Upper lobe of right lung (tissue), 1 donor: Measurements from ENCODE around the gene ETNK2. TPM values are rescaled to one million over a fixed set of nuclear protein-coding genes. Genes with fewer than 3 reads are reported as not detected.

ENCODE experiments used
- ATAC-seq: fragments of 200-7000 bp; cut with Tn5 transposase; one replicate; pipeline ENCODE4 v1.9.1; 2020; ENCODE audit warnings: mild to moderate bottlenecking, moderate library complexity
- DNase-seq: peaks from one replicate; pipeline ENCODE4 v3.0.0-alpha.2; 2020
- H3K27ac ChIP-seq: fragments of 200-600 bp; one replicate; pipeline ENCODE4 v1.8.0; 2022
- H3K27me3 ChIP-seq: fragments of 200-600 bp; one replicate; pipeline ENCODE4 v1.8.0; 2022; ENCODE audit warnings: mild to moderate bottlenecking
- H3K36me3 ChIP-seq: fragments of 200-600 bp; one replicate; pipeline ENCODE4 v1.8.0; 2022
- H3K4me1 ChIP-seq: fragments of 200-600 bp; one replicate; pipeline ENCODE4 v1.8.0; 2022
- H3K4me3 ChIP-seq: fragments of 200-600 bp; one replicate; pipeline ENCODE4 v1.8.0; 2022; ENCODE audit warnings: mild to moderate bottlenecking
- H3K9me3 ChIP-seq: fragments of 200-600 bp; one replicate; pipeline ENCODE4 v1.8.0; 2022
- CTCF ChIP-seq: fragments of 200-600 bp; IDR thresholded peaks from one replicate; pipeline ENCODE4 v1.8.0; 2022; ENCODE audit warnings: antibody characterized with exemption
- intact Hi-C: fragments of 100-400 bp; cut with DNase I; formaldehyde crosslinking; loops from one replicate; pipeline ENCODE4 v1.11.0; 2022
- total RNA-seq: library from RNA; stranded (reverse); fragmentation: NEBNext Ultra II Directional; extraction: Animal tissue kit (Norgen Biotek cat#: 25700); gene quantifications from one replicate; pipeline ENCODE4 v1.2.1, GENCODE V29; 2021
- donor health status: DM: no; HTN: yes; CAD: no; lungs with severe emphysema.

ETNK2 gene
- total RNA-seq, 1 donor from 2014 or later: 3.6 TPM

- no peak overlapping the region for H3K27ac ChIP-seq
- H3K4me1 ChIP-seq: peaks cover 12% of the 10 kb centered on the region
- H3K4me3 ChIP-seq: no peak overlapping the region
- intact Hi-C loops: no loop called here
- no peaks in the 10 kb centered on the region for H3K9me3 ChIP-seq
- ATAC-seq (peak; percentile 3), DNase-seq (no peak)
- H3K27me3 ChIP-seq: no peaks in the 10 kb centered on the region
- no peaks in the 10 kb centered on the region for H3K36me3 ChIP-seq
- no peak for TF ChIP-seq CTCF
These were observed 1.9 kb downstream of the ETNK2 start for GRCh38 chr1:204149635-204150565.

- intact Hi-C loops: no loop called here
- no peak overlapping the region for H3K4me3 ChIP-seq
- H3K9me3 ChIP-seq: no peaks in the 10 kb centered on the region
- ATAC-seq: no peak
- DNase-seq: no peak
- no peak overlapping the region for H3K27ac ChIP-seq
- H3K4me1 ChIP-seq: peaks cover 12% of the 10 kb centered on the region
- no peak for TF ChIP-seq CTCF
- no peaks in the 10 kb centered on the region for H3K36me3 ChIP-seq
- no peaks in the 10 kb centered on the region for H3K27me3 ChIP-seq
These were observed 2.7 kb downstream of the ETNK2 start for GRCh38 chr1:204149107-204149506.

GRCh38 chr1:204147406-204148383, 4.1 kb downstream of the ETNK2 start:
- peaks cover 11% of the 10 kb centered on the region for H3K4me1 ChIP-seq
- intact Hi-C loops: no loop called here
- H3K4me3 ChIP-seq: no peak overlapping the region
- H3K27ac ChIP-seq: no peak overlapping the region
- no peak for DNase-seq
- no peak for ATAC-seq
- TF ChIP-seq CTCF: no peak
- H3K36me3 ChIP-seq: no peaks in the 10 kb centered on the region
- H3K9me3 ChIP-seq: no peaks in the 10 kb centered on the region
- no peaks in the 10 kb centered on the region for H3K27me3 ChIP-seq

- no peaks in the 10 kb centered on the region for H3K36me3 ChIP-seq
- peaks cover 5% of the 10 kb centered on the region for H3K4me1 ChIP-seq
- H3K9me3 ChIP-seq: no peaks in the 10 kb centered on the region
- no peak overlapping the region for H3K27ac ChIP-seq
- no peak for TF ChIP-seq CTCF
- intact Hi-C loops: no loop called here
- ATAC-seq (no peak), DNase-seq (no peak)
- H3K27me3 ChIP-seq: no peaks in the 10 kb centered on the region
- H3K4me3 ChIP-seq: no peak overlapping the region
These were observed 4.9 kb downstream of the ETNK2 start for GRCh38 chr1:204146965-204147364.

- DNase-seq: no peak
- H3K27ac ChIP-seq: no peak overlapping the region
These were observed 5.5 kb downstream of the ETNK2 start for GRCh38 chr1:204146309-204146708.

More at GRCh38 chr1:204146309-204146708, 5.5 kb downstream of the ETNK2 start:
- no peaks in the 10 kb centered on the region for H3K27me3 ChIP-seq
- intact Hi-C loops: no loop called here
- TF ChIP-seq CTCF: no peak
- no peaks in the 10 kb centered on the region for H3K9me3 ChIP-seq
- H3K4me1 ChIP-seq: peaks cover 5% of the 10 kb centered on the region
- no peaks in the 10 kb centered on the region for H3K36me3 ChIP-seq
- H3K4me3 ChIP-seq: no peak overlapping the region
- no peak for ATAC-seq
